GM12872 (cell line): Measurements from ENCODE around the gene GNB3.

Experiments
- TF ChIP-seq, protein P1 (sequence below): IDR thresholded peaks from 3 replicates; pipeline ENCODE4 v1.5.1; 2011; ENCODE audit warnings: low read depth, mild to moderate bottlenecking, low read length, moderate library complexity; ENCODE audit not compliant: insufficient read depth

The GNB3 gene

DNA sequence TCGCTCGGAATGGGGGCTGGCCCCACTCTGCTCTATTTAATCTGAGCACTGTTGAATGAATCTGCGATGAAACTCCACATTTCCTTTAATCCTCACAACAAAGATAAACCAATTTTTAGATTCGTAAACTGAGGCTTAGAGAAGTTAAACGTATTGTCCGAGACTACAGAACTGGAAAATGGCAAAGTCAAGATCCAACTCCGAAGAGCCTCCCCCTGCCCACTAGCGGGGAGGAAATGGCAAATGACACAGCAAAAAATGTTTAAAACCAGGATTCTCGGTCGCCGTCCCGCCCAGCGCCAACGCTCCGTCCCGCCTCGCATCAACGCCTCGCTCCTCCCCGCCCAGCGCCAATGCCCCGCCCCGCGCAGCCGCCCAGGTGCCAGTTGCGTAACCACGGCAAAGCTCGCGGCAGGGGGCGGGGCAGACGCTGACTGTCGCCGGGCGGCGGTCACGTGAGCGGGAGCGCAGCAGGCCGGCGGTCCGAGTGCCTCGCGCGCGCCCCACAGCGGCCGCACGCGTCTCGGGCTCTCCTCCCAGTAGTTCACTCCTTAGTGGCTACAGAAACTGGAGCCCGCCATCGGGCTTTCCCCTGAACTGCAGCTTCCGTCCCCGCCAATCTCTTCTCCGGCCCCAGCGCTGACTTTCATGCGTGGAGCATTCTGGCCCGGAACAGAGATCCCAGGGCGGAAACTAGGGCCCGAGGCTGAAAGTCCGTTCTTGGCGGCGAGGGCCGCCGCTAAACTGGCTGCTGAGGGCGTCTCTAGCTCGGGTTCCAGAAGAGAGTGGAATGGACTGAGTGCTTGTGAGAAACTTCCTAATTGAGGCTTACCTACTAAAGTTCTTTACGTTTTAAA is 50.3 kb downstream of the GNB3 start:
- TF ChIP-seq, protein P1, sequence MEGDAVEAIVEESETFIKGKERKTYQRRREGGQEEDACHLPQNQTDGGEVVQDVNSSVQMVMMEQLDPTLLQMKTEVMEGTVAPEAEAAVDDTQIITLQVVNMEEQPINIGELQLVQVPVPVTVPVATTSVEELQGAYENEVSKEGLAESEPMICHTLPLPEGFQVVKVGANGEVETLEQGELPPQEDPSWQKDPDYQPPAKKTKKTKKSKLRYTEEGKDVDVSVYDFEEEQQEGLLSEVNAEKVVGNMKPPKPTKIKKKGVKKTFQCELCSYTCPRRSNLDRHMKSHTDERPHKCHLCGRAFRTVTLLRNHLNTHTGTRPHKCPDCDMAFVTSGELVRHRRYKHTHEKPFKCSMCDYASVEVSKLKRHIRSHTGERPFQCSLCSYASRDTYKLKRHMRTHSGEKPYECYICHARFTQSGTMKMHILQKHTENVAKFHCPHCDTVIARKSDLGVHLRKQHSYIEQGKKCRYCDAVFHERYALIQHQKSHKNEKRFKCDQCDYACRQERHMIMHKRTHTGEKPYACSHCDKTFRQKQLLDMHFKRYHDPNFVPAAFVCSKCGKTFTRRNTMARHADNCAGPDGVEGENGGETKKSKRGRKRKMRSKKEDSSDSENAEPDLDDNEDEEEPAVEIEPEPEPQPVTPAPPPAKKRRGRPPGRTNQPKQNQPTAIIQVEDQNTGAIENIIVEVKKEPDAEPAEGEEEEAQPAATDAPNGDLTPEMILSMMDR, result peak; percentile 76

DNA sequence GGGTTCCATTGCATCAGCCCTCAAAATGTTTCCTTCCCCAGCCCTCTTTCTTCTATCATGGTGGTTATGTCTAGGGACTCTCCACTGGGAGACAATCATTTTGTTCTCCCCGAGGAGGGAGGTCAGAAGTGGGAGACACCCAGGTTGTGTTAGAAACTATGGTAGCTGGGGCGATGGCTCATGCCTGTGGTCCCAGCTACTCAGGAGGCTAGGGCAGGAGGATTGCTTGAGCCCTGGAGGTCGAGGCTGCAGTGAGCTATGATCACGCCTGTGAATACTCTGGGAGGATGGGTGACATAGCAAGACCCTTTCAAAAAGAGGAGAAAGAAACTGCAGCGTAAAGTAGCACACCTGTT is 50.9 kb downstream of the GNB3 start:
- TF ChIP-seq, protein P1, result no peak

DNA sequence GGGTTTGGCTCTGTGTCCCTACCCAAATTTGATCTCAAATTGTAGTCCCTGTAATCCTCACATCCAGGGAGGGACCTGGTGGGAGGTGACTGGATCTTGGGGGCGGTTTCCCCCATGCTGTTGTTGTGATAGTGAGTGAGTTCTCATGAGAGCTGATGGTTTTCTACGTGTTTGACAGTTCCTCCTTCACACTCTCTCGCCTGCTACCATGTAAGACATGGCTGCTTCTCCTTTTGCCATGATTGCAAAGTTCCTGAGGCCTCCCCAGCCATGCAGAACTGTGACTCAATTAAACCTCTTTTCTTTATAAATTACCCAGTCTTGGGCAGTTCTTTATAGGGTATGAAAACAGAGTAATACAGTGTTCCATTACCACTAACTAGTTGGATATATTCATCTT is 53.6 kb downstream of the GNB3 start:
- TF ChIP-seq, protein P1, result no peak
